Heart right ventricle (tissue), 16 donors: Measurements from ENCODE around the gene SCIN. TPM values are rescaled to one million over a fixed set of nuclear protein-coding genes. Genes with fewer than 3 reads are reported as not detected.
"Not testable (repeated sequence)": the region's sequence is repeated elsewhere in the genome, so short reads cannot be mapped to it uniquely, and the experiment has no call there.

ENCODE experiments used
- ATAC-seq, 8 donors: fragments of 200-7000 bp; cut with Tn5 transposase; one replicate each; pipeline ENCODE4 v1.9.1; 2020; ENCODE audit warnings: mild to moderate bottlenecking in 8 of 8, moderate library complexity in 8 of 8, moderate number of reproducible peaks in 1 of 8
- DNase-seq, 2 donors: peaks; one replicate each; pipeline ENCODE4 v3.0.0-alpha.2; 2020
- H3K27ac ChIP-seq, 10 donors: fragments of 200-600 bp; sonication (generic) in 2 of 10; one replicate each; pipeline versions ENCODE4 v1.5.0 to v1.8.0; 2020 to 2022; ENCODE audit warnings: mild to moderate bottlenecking in 3 of 10
- H3K27me3 ChIP-seq, 7 donors: fragments of 200-600 bp; one replicate each; pipeline ENCODE4 v1.8.0; 2021 to 2022; ENCODE audit warnings: mild to moderate bottlenecking in 2 of 7
- H3K36me3 ChIP-seq, 9 donors: fragments of 200-600 bp; sonication (generic) in 1 of 9; one replicate each; pipeline versions ENCODE4 v1.5.0 to v1.8.0; 2020 to 2022; ENCODE audit warnings: mild to moderate bottlenecking in 2 of 9
- H3K4me1 ChIP-seq, 9 donors: fragments of 200-600 bp; sonication (generic) in 1 of 9; one replicate each; pipeline versions ENCODE4 v1.5.0 to v1.8.0; 2020 to 2022; ENCODE audit warnings: mild to moderate bottlenecking in 4 of 9
- H3K4me3 ChIP-seq, 10 donors: fragments of 200-600 bp; sonication (generic) in 2 of 10; one replicate each; pipeline versions ENCODE4 v1.5.0 to v1.8.0; 2020 to 2022; ENCODE audit warnings: mild to moderate bottlenecking in 7 of 10, moderate library complexity in 2 of 10
- H3K9me3 ChIP-seq, 11 donors: fragments of 200-600 bp in 10 of 11; sonication (generic) in 2 of 11; one replicate each; pipeline versions ENCODE4 v1.5.0 to v1.8.0; 2013 to 2022; ENCODE audit warnings: mild to moderate bottlenecking in 2 of 11, control low read depth in 1 of 11, moderate library complexity in 1 of 11
- WGBS, 2 donors: extraction: QIAGEN DNeasy Blood & Tissue Kit; methylation state at CpG; one replicate each; pipeline ENCODE4 v1.1.7; 2013; ENCODE audit warnings: inconsistent platforms in 1 of 2; 5-methylcytosine and 5-hydroxymethylcytosine counted together
- intact Hi-C, 10 donors: fragments of 100-400 bp; cut with DNase I; formaldehyde crosslinking; loops; one replicate each; pipeline versions ENCODE4 v1.11.1 to v1.14.2; 2022
- polyA plus RNA-seq, 2 donors: library from polyadenylated mRNA; stranded (reverse); fragments of 200-250 nt; gene quantifications; one replicate each; pipeline ENCODE4 v1.2.3, GENCODE V29; 2013
- total RNA-seq, 10 donors: library from RNA; stranded (reverse); fragmentation: NEBNext Ultra II Directional in 3 of 10; extraction: Animal tissue kit (Norgen Biotek cat#: 25700) in 3 of 10; gene quantifications; one replicate each; pipeline versions ENCODE4 v1.2.1 to v1.2.4, GENCODE V29; 2021 to 2023
- TF ChIP-seq, protein P1 (sequence below), 9 donors: fragments of 200-600 bp; sonication (generic) in 2 of 9; IDR thresholded peaks; one replicate each; pipeline versions ENCODE4 v1.5.0 to v1.8.0; 2021 to 2022; ENCODE audit warnings: antibody characterized with exemption in 9 of 9, mild to moderate bottlenecking in 5 of 9, moderate library complexity in 1 of 9
- donor health status: Arrhythmogenic right ventricular cardiomyopathy.
- donor health status: ischemic (EF 13 %, LVEDD 7.1; RV severe dilation, severe dysfunction).
- donor health status: healthy with polysubstance abuse.
- donor health status: DM: no; HTN: yes; CAD: no.
- donor health status: DM: no; HTN: no; CAD: no.
- donor health status: ischemic (EF 25% LVEDD 6.9; RV normal size, moderate dysfunction).
- donor health status: ischemic (EF 25% LVEDD 5.7; RV mildly dilated, moderate dysfunction).
- donor health status: healthy.
- donor health status: DM: yes; HTN: yes; CAD: no.
- donor health status: Ischemic cardiomyopathy.
- donor health status: ischemic (EF 35%, LVEDD 5.7; RV mildly dilated, moderate dysfunction).
- donor health status: nonischemic (EF 11% LVEDD 7.7; RV severe dilation, severe dysfunction).
- donor health status: DM: yes; HTN: yes; CAD: no.
- donor health status: PGD.
- donor health status: ischemic (EF 29% LVEDD 5.4; RV normal size, mild dysfunction).
- donor health status: nonischemic (EF 23%, LVEDD 6.1; RV moderate dilation, normal function).

Gene SCIN
- total and polyA plus RNA-seq, 12 donors: 0.01 to 1.5 (median 0.32) TPM; not detected in 3

- H3K4me1 ChIP-seq: peaks cover 0 to 16% (median 0%) of the 10 kb centered on the region in 9 donors
- TF ChIP-seq, protein P1, sequence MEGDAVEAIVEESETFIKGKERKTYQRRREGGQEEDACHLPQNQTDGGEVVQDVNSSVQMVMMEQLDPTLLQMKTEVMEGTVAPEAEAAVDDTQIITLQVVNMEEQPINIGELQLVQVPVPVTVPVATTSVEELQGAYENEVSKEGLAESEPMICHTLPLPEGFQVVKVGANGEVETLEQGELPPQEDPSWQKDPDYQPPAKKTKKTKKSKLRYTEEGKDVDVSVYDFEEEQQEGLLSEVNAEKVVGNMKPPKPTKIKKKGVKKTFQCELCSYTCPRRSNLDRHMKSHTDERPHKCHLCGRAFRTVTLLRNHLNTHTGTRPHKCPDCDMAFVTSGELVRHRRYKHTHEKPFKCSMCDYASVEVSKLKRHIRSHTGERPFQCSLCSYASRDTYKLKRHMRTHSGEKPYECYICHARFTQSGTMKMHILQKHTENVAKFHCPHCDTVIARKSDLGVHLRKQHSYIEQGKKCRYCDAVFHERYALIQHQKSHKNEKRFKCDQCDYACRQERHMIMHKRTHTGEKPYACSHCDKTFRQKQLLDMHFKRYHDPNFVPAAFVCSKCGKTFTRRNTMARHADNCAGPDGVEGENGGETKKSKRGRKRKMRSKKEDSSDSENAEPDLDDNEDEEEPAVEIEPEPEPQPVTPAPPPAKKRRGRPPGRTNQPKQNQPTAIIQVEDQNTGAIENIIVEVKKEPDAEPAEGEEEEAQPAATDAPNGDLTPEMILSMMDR (IDR thresholded peaks at IDR 0.05): no peak
- intact Hi-C loops: loop anchor here in 2 of 10 donors (5.0 to 10.0 kb wide), 3 partner anchors 40 to 622 kb away; no protein-coding TSS in a partner anchor
- H3K27me3 ChIP-seq: peaks cover 0 to 5% (median 0%) of the 10 kb centered on the region in 7 donors
- DNase-seq (no peak), ATAC-seq (no peak)
- no peak overlapping the region for H3K27ac ChIP-seq
- 93 to 96% methylated on average over 5 of the region's 5 CpGs for WGBS, 2 donors
- H3K9me3 ChIP-seq: no peaks in the 10 kb centered on the region
- H3K4me3 ChIP-seq: no peak overlapping the region
- no peaks in the 10 kb centered on the region for H3K36me3 ChIP-seq
Measured at GRCh38 chr7:12642508-12642907, 72.0 kb downstream of the SCIN start.

DNA sequence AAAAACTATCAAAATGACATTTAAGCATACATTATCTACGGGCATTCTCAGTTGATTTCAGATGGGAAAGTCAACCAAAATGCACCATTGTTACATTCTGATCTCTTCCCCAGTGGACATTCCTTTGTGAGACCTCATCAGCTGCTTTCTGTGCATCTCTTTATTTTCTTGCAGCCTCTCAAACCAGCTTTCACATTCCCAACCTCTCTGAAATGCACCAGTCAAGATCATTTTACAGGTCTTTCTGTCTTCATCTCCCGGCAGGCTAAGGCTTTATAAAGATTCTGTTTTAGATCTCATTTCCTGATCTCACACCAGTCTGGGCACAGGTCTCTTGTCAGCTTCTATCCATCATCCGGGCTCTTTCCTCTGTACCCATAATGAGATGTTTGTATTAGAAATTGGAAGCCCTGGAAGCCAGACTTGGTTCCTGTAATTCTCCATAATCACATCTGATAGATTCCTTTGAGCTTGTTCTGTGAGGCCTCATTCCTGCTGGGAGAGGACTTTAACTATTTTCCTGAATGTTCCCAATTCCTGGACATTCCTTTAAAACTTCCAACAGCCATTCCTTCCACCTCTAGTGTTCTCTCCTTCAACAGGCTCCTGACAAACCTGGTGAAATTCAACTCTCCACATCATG is 72.6 kb downstream of the SCIN start:
- TF ChIP-seq, protein P1 (IDR thresholded peaks at IDR 0.05): no peak
- intact Hi-C loops: loop anchor here in 2 of 10 donors (5.0 to 10.0 kb wide), 3 partner anchors 39 to 622 kb away; no protein-coding TSS in a partner anchor
- ATAC-seq (no peak), DNase-seq (no peak)
- Histone ChIP-seq H3K4me3 (no peak overlapping the region), H3K9me3 (no peaks in the 10 kb centered on the region), H3K27ac (no peak overlapping the region), H3K4me1 (peaks cover 0 to 12% (median 0%) of the 10 kb centered on the region in 9 donors), H3K36me3 (no peaks in the 10 kb centered on the region), H3K27me3 (peaks cover 0 to 2% (median 0%) of the 10 kb centered on the region in 7 donors)
- 79 to 82% methylated on average over 3 of the region's 3 CpGs for WGBS, 2 donors

- no peak overlapping the region for H3K27ac ChIP-seq
- H3K36me3 ChIP-seq: no peaks in the 10 kb centered on the region
- peaks cover 0 to 6% (median 0%) of the 10 kb centered on the region in 9 donors for H3K4me1 ChIP-seq
- TF ChIP-seq, protein P1 (IDR thresholded peaks at IDR 0.05): no peak
- 86 to 95% methylated on average over 5 of the region's 5 CpGs for WGBS, 2 donors
- ATAC-seq (peak in 1 of 8 donors; percentile 27), DNase-seq (no peak)
- H3K4me3 ChIP-seq: no peak overlapping the region
- no peaks in the 10 kb centered on the region for H3K9me3 ChIP-seq
- intact Hi-C loops: loop anchor here in 2 of 10 donors (5.0 to 10.0 kb wide), 3 partner anchors 39 to 621 kb away; no protein-coding TSS in a partner anchor
- no peaks in the 10 kb centered on the region for H3K27me3 ChIP-seq
Measured at GRCh38 chr7:12643644-12644043, 73.1 kb downstream of the SCIN start.

GRCh38 chr7:12645212-12645611 is 74.7 kb downstream of the SCIN start:
- 75 to 87% methylated on average over 6 of the region's 6 CpGs for WGBS, 2 donors
- intact Hi-C loops: loop anchor here in 2 of 10 donors (10.0 kb wide), 2 partner anchors 540 to 620 kb away; no protein-coding TSS in a partner anchor
- DNase-seq, H3K27ac ChIP-seq, ATAC-seq, H3K4me3 ChIP-seq, H3K4me1 ChIP-seq, H3K36me3 ChIP-seq, H3K9me3 ChIP-seq, H3K27me3 ChIP-seq: not testable (repeated sequence)

DNA sequence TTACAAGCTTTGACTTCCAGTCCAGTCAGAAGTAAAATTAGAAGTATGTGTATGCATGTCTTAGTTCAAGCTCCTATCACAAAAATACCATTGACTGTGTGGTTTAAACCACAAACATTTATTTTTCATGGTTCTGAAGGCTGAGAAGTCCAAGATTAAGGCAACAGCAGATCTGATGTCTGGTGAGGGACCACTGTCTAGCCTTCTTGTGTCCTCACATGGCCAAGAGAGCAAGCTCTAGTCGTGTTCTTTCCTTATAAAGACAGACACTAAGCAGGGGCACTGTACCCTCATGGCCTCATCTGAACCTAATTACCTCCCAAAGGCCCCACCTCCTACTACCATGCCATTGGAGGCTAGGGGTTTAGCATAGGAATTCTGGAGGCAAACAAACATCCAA is 75.6 kb downstream of the SCIN start:
- TF ChIP-seq, protein P1 (IDR thresholded peaks at IDR 0.05): no peak
- ATAC-seq (no peak), DNase-seq (no peak)
- Histone ChIP-seq H3K4me3 (no peak overlapping the region), H3K9me3 (no peaks in the 10 kb centered on the region), H3K36me3 (no peaks in the 10 kb centered on the region), H3K4me1 (no peaks in the 10 kb centered on the region), H3K27me3 (no peaks in the 10 kb centered on the region), H3K27ac (no peak overlapping the region)
- WGBS, 2 donors: 31 to 47% methylated on average over 1 of the region's 1 CpG
- intact Hi-C loops: loop anchor here in 2 of 10 donors (10.0 kb wide), 2 partner anchors 539 to 619 kb away; no protein-coding TSS in a partner anchor
